Amygdala (tissue), 56 donors: ENCODE results near the gene LGALS9B.
"Not testable (repeated sequence)": the region's sequence is repeated elsewhere in the genome, so short reads cannot be mapped to it uniquely, and the experiment has no call there.

ENCODE experiments used
- DNase-seq, 56 donors: peaks; one replicate each; lab custom pipeline; 2025; lab: John Stamatoyannopoulos, UW

The LGALS9B gene

DNA sequence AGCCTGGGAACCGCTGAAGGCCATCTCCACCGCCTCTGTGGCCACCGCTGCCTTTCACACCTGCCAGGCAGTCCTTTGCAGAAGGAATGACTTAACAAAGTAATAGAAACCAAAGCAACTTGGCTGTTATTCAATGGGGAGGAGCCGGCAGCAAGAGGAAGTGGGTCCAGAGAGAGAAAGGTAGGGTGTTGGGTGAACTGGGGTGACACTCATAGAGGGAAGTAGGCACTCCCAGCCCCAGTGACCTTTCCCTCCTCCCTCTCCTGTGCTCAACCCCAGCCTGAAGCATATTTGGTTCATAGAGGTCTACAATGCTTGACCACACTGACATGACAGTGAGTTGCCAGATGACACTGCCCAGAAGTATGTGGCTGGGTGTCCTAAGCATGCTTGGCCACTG, at the start of gene LGALS9B:
Gene LGALS9B (minus strand): TSS at position 93 of the 400 bp plus-strand sequence. CDS start 69 bp downstream, at position 24.
- DNase-seq, result not testable (repeated sequence)

DNA sequence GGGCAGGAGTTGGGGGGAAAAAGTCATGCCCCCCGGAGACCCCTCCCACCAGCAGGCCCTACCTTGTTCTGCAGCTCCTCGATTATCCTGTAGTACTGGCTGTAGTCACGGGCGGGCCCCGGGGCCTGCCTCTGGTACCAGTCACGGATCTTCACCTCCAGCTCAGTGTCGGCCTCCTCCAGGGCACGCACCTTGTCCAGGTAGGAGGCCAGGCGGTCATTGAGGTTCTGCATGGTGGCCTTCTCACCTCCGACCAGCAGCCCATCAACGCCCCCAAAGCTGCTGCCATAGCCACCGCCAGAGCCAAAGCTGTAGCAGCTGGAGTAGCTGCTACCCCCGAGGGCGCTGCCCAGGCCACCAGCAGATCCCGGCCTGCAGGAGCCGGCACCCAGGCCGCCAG, 49.6 kb upstream of the LGALS9B start:
- DNase-seq, result not testable (repeated sequence)

DNA sequence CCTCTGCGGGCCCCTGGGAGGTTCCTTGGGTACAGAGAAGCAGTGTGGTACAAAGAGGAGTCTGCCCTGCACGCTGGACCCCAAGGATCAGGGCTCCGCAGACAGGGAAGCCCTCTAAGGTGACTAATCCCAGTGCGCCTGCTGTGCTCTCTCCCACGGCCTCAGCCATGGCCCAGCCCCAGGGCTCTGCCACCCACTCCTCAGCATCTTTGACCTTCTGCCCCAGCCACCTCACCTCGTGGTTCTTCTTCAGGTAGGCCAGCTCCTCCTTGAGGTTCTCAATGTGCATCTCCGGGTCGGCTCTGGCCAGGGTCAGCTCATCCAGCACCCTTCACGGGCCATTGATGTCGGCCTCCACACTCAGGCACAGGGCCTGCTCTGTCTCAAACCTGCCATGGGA, 47.8 kb upstream of the LGALS9B start:
- not testable (repeated sequence) for DNase-seq

DNA sequence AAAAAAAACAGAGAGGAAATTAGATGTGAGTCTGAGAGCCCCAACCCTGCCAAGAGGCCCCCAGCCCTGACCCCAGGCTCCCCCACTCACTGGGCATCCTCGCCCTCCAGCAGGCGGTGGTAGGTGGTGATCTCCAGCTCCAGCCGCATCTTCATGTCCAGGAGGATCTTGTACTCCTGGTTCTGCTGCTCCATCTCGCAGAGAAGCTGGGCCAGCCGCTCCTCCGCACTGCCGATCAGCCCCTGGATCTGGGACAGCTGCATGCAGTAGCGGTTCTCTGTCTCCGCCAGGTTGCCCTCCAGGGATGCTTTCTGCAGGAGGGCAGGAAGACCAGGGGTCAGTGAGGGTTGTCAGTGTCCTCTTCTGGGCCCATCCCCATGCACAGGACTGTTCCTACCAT, 46.2 kb upstream of the LGALS9B start:
- not testable (repeated sequence) for DNase-seq

DNA sequence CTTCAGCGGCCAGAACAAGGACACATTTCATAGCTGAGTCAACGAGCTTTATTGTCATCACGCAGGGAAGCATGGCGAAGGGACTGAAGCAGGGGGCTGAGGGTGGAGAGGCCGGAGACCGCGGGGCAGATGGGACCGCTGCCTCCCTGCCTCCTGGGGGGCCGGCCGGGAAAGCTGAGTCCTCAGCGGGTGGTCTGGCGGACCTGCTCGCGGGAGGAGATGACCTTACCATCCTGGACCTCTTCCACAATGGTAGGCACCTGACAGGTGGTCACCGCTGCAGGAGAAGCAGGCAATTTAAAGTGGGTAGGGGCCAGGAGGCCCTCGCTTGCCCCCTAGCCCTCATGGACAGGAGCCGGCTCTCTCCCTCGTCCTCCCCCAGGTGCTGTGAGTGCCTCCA, 45.0 kb upstream of the LGALS9B start:
- DNase-seq, result not testable (repeated sequence)

DNA sequence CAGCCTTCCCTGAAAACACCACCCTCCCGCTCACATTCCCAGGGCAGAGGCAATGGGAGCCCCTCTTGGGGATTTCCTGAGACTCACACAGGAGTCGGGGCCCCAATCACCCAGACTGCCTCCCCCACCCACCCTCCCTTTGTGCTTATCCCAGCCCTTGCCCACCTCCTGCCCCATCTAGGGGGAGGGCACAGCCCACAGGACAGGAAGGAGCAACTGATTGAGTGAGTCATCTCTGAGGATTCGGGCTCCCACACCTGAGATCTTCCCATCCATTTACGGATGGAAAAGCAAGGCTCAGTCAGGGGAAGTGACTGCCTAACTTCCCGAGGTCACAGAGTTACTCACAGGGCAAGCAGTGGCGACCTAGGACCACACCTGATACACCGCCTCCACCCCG, 44.4 kb upstream of the LGALS9B start:
- DNase-seq, result not testable (repeated sequence)

DNA sequence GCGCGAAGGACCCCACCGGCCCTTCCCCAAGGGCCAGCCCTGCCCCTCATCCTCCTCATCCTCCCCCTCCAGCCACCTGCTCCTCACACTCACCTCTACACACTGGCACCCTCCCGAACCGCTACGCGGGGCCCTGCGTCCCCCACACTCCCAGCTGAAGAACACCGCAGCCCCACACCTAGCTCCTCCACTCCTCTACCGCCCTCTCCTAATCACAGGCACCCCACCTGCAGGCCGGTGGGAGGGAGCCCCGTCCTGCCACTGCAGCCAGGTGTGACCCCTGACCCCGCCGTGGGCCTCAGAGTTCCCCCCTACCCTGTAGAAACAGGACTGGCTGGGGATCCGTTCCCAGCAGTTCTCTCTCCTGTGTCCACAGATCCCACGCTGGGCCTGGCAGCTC, 38.0 kb upstream of the LGALS9B start:
- DNase-seq, result not testable (repeated sequence)

DNA sequence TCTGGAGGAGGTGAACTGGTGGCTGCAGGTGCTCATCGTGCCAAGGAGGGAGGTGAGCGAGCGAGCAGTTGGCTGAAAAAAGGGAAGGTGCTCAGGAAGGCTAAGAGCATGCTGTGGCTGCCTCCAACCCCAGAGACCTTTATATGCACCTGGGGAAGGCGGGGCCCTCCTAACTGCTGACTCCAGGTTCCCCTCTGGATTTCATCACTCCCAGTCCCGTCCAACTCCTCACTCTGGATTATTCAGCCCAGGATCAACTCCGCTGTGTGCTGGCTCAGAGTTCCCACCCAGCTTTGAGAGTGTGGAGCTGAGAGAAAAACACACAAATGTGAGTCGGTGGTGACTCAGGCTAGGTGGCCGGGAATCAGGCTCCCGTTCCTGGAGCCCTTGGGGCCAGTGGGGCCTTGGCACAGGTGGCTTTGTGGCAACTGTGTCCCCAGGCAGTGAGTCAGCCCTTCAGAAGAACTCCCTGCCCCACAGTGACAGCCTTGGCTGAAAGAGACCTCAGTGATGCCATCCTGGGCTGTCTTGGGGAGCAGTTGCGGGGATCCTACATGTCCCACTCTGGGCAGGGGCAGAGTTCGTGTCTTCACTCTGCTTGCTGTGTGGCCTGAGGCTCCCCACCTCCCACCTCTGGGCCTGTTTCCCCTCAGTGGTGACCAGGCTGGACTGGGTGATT, 37.2 kb upstream of the LGALS9B start:
- DNase-seq, result not testable (repeated sequence)

DNA sequence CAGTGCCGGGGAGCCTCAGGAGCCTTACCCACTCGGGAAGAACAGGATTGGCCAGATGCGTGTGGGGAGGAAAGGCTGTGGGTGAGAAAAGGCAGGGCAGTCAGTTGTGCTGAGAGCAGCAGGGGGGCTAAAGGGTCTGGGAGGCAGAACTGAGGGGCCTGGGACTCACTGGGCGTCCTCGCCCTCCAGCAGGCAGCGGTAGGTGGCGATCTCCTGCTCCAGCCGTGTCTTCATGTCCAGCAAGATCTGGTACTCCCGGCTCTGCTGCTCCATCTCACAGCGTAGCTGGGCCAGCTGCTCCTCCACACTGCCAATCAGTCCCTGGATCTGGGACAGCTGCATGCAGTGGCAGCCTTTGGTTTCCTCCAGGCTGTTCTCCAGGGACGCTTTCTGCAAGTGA, 34.6 kb upstream of the LGALS9B start:
- DNase-seq, result not testable (repeated sequence)

DNA sequence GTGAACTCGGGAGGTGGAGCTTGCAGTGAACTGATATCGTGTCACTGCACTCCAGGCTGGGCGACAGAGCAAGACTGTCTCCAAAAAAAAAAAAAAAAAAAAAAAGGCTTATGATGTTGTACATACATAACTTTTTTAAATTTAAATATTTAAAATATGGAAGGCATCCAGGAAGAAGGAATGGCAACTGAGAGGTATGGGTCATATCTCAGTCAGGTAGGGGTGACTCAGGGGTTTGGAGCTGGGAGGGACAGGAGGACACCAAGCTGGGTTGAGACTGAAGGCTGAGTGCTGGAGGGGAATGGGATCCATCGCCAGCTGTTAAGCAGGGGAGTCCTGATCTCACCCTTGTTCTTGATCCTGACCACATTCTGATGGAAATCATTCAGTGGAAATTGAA, 33.0 kb upstream of the LGALS9B start:
- DNase-seq, result not testable (repeated sequence)

DNA sequence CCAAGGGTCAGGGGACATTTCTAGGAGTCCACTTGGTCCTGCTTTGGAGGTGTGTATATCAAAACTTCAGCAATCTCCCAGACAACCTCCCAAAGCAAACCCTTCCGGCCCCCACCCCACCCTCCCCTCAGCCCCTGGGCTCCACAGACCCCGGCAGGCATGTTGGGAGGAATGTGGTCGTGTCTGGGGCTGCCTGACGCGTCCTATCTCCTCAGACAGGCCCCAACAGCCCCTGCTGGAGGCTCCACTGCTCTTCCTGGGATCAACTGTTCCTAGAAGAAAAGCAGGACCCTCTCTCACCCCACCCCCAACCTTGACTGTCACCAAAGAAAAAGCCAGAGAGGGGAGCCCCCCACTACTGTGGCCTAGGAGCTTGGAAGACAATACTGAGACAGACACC, 28.1 kb upstream of the LGALS9B start:
- not testable (repeated sequence) for DNase-seq

DNA sequence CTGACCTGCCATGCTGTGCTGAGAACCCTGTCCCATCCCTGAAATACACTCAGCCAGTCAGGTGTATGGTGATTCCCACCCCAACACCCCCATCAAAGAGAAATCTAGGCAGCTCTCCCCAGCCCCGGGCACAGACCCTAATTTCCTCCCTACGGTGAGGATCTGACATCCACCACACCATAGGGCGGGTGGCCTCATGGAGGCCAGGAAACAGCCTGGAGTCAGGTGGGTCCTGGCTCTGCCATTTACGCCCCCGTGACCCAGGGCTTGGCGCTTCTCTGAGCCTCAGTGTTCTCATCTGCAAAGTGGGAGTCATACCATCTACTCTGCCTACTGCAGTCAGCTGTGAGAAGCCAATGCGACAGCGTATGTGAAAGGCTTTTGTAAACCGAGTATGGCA, 27.4 kb upstream of the LGALS9B start:
- not testable (repeated sequence) for DNase-seq

DNA sequence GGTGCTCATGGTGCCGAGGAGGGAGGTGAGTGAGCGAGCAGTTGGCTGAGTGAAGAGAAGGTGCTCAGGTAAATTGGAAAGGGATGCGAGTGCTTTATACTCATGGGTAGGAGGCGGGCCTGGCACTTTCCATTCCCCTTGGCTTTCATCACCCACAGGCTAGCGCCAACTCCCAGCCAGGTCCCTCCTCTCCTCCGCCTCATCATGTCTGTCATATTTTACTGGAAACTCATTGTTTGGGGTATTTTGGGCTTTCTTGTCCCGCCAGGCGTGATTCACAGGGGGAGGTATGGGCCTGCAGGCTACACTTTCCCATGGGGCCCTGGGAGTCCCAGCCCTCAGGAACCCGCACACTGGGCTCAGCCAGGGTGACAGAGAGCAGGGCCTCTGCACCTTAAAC, 26.8 kb upstream of the LGALS9B start:
- not testable (repeated sequence) for DNase-seq

DNA sequence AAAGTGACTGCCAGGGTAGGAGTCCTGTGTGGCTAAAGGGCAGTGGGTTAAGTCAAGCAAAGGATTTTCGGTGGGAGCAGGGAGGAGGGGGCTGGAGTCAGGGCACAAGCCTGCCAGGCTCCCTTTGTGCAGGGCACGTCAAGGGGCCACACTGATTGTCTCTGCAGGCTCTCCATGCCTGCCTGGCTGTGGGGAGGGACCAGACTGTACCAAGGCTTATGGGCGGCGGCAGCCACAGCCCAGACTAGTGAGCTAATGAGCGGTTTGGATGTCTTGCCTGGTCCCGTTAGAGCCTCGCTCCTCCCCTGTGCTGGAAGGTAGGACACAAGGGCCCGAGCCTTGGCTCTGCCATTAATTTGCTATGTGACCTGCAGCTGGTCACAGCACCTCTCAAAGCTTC, 25.6 kb upstream of the LGALS9B start:
- not testable (repeated sequence) for DNase-seq

DNA sequence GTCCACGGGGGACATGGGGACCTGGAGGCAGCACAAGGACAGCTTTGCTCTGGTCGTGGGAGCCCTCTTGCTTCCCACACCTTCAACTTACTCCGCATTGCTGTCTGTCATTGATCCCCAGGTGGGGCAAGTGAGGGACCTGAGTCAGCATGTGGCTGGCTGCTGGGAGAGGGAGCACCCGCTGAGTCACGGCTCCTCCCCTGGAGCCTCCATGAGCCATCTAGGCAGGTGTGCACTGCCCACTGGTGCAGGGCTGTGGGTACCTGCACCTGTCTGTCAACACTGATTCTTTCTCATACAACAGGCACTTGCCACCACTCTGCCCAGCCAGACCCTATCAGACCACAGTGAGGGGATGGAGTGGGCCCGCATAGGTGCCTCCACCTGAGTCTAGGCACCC, 24.8 kb upstream of the LGALS9B start:
- DNase-seq, result not testable (repeated sequence)

DNA sequence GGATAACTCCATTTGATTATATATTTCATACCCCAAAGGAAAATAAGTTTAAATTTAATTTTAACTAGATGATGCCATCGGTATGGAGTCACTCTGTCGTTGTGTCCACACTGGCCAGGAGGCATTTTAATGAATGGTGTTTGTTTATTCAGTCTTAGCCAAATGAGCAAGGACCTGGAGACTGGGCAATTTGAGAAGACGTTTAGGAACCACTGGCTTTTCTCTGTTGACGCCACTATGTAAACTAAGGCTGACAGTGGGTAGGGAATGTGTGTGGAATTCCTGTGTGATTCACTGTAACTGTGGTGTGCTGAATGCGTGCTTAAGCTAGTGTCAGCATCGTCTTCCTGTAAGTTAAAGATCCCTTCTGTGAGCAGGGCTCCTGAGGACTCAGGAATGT, 17.6 kb upstream of the LGALS9B start:
- not testable (repeated sequence) for DNase-seq

DNA sequence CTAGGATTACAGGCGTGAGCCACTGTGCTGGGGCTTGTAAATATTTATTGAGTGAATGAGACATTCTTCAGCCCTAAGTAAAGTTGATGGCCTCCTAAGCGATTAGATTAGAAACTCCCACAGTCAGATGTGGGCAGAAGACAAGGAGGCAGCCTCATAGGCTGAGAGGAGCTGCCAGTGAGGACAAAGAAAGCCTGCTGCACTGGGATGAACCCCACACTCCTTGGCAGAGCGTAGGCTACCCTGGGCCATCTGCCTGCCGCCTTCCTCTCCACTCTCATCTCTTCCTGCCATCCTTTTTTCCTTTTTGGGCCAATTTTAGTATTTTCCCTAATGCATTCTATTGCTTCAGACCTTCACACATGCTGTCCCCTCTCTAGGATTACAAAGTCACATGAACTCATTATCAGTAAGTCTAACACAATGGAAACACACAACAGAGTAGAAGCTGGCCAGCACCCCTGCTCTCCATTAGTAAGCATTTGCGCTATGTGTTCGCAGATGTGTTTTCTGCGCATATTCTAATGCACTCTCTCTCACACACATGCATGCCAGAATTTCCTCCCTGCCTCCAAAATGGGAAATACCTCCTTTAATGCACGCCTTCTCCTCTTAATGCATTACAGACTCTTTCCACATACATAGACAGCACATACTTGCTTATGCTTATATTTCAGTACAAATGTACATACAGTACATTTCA, 12.7 kb upstream of the LGALS9B start:
- not testable (repeated sequence) for DNase-seq

DNA sequence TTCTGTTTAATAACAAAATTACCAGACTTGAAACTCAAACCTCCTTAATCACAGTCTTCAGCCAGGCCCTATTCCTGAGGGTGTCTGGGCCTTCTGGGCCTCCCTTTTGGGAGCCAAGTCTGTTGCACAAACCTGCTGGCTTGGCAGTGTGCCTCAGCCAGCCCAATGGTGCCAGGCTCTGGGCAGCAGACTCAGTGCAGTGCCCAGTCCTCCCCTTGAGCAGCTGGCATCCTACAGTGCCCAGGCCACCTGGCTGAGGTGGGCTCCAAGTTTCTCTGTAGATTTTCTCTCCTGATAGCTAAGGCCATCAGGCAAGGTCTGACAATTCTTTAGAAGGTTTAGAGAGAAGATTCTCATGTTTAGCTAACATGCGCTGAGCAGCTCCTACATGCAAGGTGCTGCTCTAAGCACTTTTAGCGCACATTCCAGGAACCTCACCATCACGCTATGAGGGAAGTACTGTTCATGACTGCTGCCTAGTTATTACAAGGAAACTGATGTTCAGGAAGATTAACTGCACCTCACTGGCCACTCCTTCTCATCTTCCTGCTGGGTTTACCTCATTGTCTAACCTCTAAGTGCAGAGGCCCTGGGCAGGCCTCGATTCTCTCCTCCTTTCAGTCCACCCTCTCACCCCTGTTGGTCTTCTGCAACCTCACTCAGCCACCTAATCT, 10.2 kb upstream of the LGALS9B start:
- DNase-seq, result not testable (repeated sequence)

DNA sequence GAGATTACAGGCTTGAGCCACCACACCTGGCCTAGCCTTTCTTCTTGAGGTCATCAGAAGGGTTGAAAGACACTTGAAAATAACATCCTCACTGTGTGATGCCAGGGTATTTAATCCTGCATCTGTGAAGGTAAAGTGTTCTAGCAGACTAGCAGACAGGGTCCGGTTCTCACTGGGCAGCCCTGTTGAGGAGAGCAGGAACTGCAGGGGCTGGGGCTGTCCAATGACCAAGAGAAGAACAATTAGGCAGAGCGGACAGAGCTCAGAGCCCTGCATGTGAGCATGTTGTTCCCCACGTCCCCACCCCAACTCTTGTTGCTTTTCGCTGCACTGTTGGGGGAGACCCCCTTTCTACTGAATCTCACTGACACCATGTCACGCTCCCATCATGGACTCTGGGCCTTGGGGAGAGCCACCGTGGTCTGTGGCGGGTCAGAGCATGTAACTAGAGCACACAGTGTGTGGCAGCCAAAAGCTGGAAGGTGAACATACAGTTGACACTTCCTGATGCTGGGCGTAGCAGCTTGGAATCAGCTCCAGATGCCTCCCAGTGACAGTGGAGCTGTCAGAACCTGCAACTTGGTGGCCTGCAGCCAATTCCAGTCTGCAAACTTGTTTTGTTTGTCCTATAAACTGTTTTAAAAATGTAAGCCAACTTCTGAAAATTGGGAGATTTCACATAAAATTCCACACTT, 7.9 kb upstream of the LGALS9B start:
- not testable (repeated sequence) for DNase-seq

DNA sequence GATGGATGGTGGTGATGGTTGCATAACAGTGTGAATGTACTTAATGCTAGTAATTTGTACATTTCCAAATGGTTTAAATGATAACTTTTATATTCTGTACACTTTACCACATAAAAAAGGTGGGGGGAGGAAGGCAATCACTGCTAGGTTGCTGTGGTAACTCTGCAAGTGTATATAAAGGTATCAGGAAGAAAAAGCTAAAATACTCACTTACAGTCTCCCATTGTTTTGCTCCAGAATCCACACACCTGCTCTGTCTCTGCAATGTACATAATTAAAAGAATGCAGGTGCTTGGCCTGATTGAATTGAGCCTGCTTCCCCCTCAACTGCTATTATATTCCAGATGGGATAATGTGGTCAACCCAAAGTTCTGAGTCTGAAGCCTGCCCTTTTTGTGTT, 6.7 kb upstream of the LGALS9B start:
- not testable (repeated sequence) for DNase-seq

DNA sequence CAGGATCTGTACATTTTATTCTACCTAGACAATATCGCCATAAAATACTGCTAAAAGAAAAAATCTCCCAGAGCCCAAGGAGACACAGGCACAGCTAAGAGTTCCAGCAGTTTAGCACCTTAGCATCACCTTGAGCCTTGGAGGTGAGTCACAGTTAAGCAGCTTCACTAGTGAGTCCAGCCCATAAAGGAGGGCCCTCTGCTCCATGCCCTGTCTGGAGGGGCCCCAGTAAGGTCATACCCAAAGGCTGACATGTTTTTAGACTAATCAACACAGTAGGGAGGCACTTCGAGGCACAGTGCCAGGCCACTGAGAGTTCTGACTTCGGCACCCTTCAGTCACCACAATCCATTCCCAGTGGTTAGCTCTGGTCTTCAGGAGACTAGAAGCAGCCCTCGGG, 2.6 kb upstream of the LGALS9B start:
- not testable (repeated sequence) for DNase-seq
